HepG2 (cell line): Measurements from ENCODE around the gene LATS2.

Experiments used
- CBFB ChIP-seq: sonication (generic); formaldehyde crosslinking; IDR thresholded peaks from 2 replicates; pipeline ENCODE4 v1.4.0; 2020; ENCODE audit warnings: missing genetic modification reagents
- CTCF ChIP-seq: sonication (generic); formaldehyde crosslinking; IDR thresholded peaks from 2 replicates; pipeline ENCODE4 v1.5.0; 2020; ENCODE audit warnings: mild to moderate bottlenecking, missing genetic modification reagents, moderate library complexity
- MED1 ChIP-seq: sonication (generic); formaldehyde crosslinking; IDR thresholded peaks from 2 replicates; pipeline ENCODE4 v1.4.0; 2020; ENCODE audit warnings: missing genetic modification reagents
- MIER3 ChIP-seq: IDR thresholded peaks from 2 replicates; pipeline ENCODE4 v1.6.1; 2016; ENCODE audit warnings: missing compliant biosample characterization, borderline replicate concordance
- NR3C1 ChIP-seq: sonication (generic); formaldehyde crosslinking; IDR thresholded peaks from 2 replicates; pipeline ENCODE4 v1.4.0; 2020; ENCODE audit warnings: missing genetic modification reagents
- SMARCC2 ChIP-seq: fragments of 450-650 bp; IDR thresholded peaks from 2 replicates; pipeline ENCODE4 v1.6.1; 2017; ENCODE audit warnings: antibody characterized with exemption, mild to moderate bottlenecking
- YEATS4 ChIP-seq: sonication (generic); formaldehyde crosslinking; IDR thresholded peaks from 2 replicates; pipeline ENCODE4 v1.4.0; 2020; ENCODE audit warnings: missing genetic modification reagents, borderline replicate concordance
- ZBTB44 ChIP-seq: sonication (generic); formaldehyde crosslinking; IDR thresholded peaks from 2 replicates; pipeline ENCODE4 v1.4.0; 2020; ENCODE audit warnings: missing genetic modification reagents
- ZNF513 ChIP-seq: sonication (generic); formaldehyde crosslinking; conservative IDR thresholded peaks from 2 replicates; pipeline ENCODE4 v1.5.0; 2020; ENCODE audit warnings: missing genetic modification reagents

- TF ChIP-seq NR3C1 (CRISPR knock-in tag) (no peak), ZNF513 (CRISPR knock-in tag) (no peak), ZBTB44 (CRISPR knock-in tag) (no peak), CTCF (CRISPR knock-in tag) (no peak), MED1 (no peak), MIER3 (CRISPR knock-in tag) (no peak), YEATS4 (CRISPR knock-in tag) (no peak), SMARCC2 (no peak), CBFB (CRISPR knock-in tag) (no peak)
Observed at GRCh38 chr13:21016487-21016886, 44.9 kb downstream of the LATS2 start.
